Adipose tissue (tissue), 3 donors: ENCODE results near the gene ZSWIM3. TPM values are rescaled to one million over a fixed set of nuclear protein-coding genes. Genes with fewer than 3 reads are reported as not detected.

Source experiments
- H3K27ac ChIP-seq: one replicate; pipeline ENCODE4 v1.5.1; 2013; ENCODE audit warnings: low read depth, low read length
- WGBS, 3 donors: extraction: QIAGEN DNeasy Blood & Tissue Kit; methylation state at CpG; one replicate each; pipeline ENCODE4 v1.1.7; 2013; 5-methylcytosine and 5-hydroxymethylcytosine counted together
- polyA plus RNA-seq, 3 donors: library from polyadenylated mRNA; stranded (reverse); fragments of 200-250 nt; gene quantifications; one replicate each; pipeline ENCODE4 v1.2.3, GENCODE V29; 2013
- donor health status: healthy with polysubstance abuse.
- donor health status: Bipolar disorder and iron deficiency.
- donor health status: healthy.

ZSWIM3 gene
- 1 to 10 TPM in 2 of 3 donors, under 1 TPM in 1; 0.90 to 1.1 (median 1.0) TPM for polyA plus RNA-seq

DNA sequence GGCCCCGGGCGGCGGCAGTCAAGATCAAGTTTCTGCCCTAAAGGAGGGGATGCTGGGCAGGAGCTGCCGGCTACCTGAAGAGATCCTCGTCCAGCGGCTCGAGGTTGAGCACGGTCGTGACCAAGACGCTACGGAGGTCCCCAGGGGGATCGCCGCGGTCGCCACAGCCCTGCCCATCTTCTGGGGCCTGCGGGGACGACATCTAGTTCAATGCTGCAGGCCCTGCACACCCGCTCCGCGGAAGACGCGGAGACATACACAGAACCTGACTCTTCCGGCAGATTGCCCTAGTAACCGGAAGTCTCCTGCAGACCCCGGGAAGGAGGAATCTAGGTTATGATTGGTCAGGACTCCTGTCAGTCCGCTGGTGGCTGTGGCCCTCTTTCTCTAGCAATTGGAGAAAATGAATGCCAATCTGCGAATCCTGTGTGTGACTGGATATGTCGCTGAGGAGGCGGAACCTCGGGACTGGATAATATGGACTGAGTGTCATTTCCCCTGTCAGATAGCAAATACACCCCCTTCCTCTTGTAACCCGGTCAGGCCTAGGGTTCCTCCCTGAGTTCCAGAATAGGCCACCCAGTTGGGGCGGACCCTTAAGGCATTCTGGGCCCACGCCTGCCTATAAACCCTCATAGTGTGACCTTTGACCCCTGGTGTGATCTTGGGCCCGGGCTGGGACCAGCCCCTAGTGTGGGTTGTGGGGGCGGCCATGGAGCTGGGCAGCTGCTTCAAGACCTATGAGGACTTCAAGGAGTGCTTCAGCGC lies at the start of gene ZSWIM3, which contains the start of gene ACOT8:
ZSWIM3 (plus strand) TSS at position 501 of the 768 bp plus-strand sequence; CDS start at position 713, 212 bp downstream.
ACOT8 (minus strand) TSS at position 279 of the 768 bp plus-strand sequence; CDS start at position 202, 77 bp downstream.
- 0 to 1% (median 0%) methylated on average over 35 to 36 of the region's 36 CpGs for WGBS, 3 donors
- no peak within 1 kb of the TSS for H3K27ac ChIP-seq

DNA sequence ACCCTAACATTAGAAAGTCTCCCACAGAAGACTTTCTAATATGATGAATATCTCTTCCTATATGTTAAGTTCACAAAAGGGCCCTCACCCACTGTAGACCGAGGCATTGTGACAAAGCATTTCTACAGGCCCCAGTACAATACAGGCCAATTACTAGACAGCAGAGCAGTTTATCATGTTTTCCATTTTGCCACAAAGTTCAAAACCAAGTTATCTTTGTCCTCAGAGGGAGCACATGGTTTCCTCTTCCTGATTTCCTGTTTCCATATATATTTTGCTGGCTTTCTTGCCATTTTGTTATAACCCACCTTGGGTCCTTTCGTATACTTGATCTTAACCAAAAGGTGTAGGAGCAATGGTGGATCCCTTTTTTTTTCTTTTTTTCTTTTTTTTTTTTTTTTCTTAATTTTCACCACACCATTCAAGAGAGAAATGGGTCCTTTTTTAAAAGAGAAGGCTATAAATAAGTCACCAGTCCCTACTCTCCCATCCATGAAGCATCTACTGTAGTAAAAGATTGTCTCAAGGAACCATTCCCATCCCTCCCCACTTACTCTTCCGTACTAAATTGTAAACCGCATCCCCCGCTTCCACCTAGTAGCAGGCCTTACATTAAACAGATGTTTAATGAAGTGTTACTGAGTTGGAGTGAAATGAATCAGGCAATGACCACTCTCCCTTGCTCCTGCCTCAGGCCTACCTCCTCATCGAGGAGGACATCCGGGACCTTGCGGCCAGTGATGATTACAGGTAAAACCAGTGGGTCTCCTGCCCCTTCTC lies 47.0 kb upstream of the ZSWIM3 start:
- 86 to 92% (median 89%) methylated on average over 8 of the region's 8 CpGs for WGBS, 3 donors
- H3K27ac ChIP-seq = no peak overlapping the region

DNA sequence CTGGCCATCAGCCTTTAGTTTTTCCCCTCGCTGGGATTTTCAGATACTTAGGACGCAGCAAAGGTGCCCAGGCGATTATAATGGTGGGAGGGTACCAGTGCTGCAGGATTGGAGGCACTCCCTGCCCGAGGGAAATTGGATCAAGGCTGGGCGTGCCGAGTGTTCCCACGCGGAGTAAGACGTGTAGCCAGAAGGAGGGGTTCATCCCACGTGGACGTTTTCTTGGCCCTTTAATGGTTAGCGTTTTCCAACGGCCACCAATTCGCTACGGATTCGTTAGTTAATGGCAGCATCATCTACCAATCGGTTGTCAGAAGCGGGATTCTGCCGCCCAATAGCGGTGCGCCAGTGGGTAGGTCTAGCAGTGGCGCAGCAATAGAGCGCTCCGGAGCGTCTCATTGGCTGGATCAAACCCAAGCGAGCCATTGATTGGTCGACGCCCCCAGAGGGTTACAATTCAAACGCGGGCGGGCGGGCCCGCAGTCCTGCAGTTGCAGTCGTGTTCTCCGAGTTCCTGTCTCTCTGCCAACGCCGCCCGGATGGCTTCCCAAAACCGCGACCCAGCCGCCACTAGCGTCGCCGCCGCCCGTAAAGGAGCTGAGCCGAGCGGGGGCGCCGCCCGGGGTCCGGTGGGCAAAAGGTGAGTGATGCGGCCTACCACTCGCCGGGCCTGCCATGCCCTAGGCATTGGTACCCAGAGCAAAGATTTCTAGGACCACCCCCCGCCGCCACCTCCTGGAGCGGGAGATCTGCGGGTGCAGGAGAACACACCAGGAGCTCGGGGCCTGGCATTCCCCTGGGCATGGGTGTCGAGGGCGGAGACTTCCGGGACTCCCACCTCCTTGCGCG lies 45.0 kb upstream of the ZSWIM3 start, which contains the start of gene UBE2C:
UBE2C (plus strand) TSS at position 488 of the 849 bp plus-strand sequence; CDS start at position 540, 52 bp downstream.
- no peak within 1 kb of the TSS for H3K27ac ChIP-seq

DNA sequence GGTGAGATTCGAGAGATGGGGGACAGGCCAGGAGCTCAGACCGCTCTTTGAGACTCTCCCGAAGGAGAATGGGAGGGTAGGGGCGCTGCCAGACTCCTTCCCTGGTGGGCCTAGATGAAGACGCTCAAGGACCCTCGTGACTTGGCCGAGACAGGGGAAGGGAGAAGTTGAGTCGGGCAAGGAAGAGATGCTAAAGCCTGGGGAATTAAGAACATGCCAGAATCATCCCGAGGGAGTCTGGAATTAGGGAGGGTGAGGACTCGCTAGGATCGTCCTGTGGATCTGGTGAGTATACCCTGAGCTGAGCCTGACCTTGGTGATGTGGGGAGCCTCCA lies 44.4 kb upstream of the ZSWIM3 start:
- H3K27ac ChIP-seq = no peak overlapping the region
- 9 to 10% (median 9%) methylated on average over 11 of the region's 11 CpGs for WGBS, 3 donors

More for the DNA sequence above, 45.0 kb upstream of the ZSWIM3 start, which contains the start of gene UBE2C:
- 1 to 2% (median 1%) methylated on average over 60 to 65 of the region's 65 CpGs for WGBS, 3 donors

DNA sequence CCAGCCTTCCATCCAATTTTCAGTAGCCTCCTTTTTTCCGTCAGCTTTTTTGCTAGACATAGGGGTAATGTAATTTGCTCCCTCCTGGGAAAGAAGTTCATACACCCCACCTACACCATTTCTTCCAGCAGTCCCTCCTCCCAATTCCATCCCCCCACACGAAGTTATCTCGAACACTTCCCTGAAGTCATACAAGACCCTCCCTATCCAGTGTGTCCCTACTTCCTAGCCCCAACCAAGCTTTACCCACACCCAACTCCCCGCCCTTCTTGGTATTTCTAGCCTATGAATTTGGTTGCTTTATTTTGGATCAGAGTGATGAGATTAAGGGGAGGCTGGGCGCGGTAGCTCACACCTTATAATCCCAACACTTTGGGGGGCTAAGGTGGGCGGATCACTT lies 43.9 kb upstream of the ZSWIM3 start:
- WGBS, 3 donors = 66 to 74% (median 71%) methylated on average over 7 of the region's 7 CpGs
- H3K27ac ChIP-seq = no peak overlapping the region

DNA sequence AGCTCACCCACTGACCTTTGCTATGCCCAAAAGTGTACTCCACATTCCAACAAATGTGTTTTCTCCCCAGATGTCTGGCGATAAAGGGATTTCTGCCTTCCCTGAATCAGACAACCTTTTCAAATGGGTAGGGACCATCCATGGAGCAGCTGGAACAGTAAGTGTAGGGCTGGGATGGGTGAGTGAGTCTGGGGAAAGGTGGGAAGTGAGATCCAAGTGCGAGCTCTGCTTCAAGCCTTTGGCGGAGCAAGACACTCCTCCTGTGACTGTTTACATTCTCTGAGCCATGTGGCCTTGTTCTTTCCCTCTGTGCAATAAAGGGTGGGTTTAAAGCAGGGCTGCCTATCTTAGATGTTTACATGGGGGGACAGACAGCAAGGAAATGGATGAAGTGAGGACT lies 43.1 kb upstream of the ZSWIM3 start:
- H3K27ac ChIP-seq = no peak overlapping the region
- WGBS, 3 donors = 81 to 89% (median 89%) methylated on average over 3 of the region's 3 CpGs

DNA sequence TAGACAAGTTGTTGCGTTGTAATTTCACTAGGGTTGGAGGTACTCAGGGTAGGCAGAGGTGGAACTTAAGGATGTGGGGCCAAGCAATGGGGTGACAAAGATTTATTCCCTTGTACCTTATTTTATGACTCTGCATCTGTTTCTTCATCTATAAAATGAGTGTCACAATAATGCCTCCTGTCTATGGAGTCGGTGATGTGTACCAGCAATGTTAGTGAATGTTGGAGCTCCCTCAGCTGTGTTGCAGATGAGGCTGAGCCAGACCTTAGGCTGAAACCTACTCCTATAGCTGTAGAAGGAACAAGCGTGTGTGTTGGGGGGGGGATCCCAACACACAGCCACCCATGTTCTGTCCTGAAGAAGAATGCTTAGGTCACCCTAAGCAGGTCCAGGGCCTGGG lies 40.5 kb upstream of the ZSWIM3 start:
- 96 to 98% (median 96%) methylated on average over 3 of the region's 3 CpGs for WGBS, 3 donors
- no peak overlapping the region for H3K27ac ChIP-seq

DNA sequence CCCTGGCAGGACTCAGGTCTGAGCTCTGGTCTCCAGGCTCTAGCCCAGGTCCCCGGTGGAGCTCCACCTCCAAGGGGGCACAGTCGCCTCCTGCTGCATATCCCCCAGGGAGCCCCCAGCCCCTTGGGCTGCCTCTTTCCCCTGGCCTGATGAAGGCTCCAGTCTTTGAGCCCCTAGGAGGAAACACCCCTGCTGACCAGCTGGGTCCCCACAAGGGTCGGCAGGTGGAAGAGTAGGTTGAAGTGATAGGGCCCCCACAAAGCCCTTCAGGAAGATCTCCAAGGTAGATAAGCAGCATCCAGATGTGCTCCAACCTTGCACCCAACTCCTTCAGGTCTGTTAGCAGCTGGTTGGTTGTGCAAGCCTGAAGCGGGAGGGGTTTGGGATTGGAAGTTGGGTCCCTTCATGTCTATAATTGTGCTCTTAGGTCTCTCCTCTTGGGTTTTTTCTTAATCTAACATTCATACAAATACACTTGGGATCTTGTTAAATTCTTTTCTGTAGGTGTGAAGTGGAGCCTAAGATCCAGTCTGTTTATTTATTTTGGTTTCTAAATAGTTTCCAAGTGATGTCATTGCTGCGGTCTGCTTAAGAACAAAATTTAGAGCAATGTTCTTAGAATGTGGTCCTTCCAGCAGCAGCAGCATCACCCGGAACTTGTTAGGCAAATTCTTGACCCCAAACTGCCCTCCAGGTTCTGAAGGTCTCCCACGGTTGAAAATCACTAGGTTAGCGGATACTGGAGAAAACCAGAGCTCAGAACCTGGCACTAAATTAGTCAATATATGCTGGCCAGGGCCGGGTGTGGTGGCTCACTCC lies 39.8 kb upstream of the ZSWIM3 start:
- H3K27ac ChIP-seq = no peak overlapping the region
- WGBS, 3 donors = 65 to 69% (median 67%) methylated on average over 8 to 9 of the region's 9 CpGs

DNA sequence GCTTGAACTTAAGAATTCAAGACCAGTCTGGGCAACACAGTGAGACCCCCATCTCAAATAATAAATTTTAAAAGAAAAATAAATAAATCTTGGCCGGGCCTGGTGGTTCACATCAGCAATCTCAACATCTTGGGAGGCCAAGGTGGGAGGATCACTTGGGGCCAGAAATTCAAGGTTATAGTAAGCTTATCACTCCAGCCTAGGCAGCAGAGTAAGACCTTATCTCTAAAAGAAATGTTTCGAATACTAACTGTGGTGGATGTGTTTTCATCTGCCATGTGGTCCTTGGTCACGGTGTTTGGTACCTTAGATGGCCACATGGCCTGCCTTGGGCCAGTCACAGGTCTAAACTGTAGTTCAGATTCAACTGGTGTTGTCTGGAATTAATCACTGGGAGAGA lies 39.2 kb upstream of the ZSWIM3 start:
- WGBS, 3 donors = 68 to 86% (median 83%) methylated on average over 3 of the region's 3 CpGs
- H3K27ac ChIP-seq = no peak overlapping the region

DNA sequence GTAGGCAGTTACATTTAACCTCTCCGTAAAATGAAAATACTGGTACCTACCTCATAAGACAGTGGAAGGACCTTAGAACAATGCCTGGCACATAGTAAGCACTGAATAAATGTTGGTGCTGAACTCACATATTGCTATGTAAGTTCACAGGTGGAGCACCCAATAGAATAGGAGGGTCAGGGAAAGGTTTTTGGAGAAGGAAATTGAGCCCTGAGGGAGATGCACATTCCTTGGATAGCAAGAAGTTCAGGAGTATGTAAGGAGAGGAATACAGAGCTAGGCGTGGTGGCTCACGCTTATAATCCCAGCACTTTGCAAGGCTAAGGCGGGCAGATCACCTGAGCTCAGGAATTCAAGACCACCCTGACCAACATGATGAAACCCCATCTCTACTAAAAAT lies 37.9 kb upstream of the ZSWIM3 start:
- WGBS, 3 donors = 93 to 100% (median 94%) methylated on average over 4 of the region's 4 CpGs
- H3K27ac ChIP-seq = no peak overlapping the region

DNA sequence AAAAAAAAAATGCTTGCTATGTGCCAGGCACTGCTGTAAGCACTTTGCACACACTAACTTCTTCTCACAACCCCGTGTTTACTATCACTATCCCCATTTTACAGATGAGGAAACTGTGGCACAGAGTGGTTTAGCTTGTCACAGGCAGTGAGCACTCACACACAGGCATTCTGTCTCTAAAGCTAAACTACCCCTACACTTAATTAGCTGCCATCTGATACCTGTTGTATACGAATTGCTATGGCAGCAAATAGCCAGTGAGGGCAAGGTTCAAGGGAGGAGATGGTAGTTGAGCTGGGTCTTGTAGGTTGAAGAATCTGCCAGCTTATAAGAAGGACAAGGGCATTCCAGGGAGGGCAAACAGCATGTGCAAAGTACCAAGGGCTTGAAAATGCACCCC lies 35.5 kb upstream of the ZSWIM3 start:
- WGBS, 3 donors = 56 to 93% (median 86%) methylated on average over 2 of the region's 2 CpGs
- H3K27ac ChIP-seq = no peak overlapping the region

DNA sequence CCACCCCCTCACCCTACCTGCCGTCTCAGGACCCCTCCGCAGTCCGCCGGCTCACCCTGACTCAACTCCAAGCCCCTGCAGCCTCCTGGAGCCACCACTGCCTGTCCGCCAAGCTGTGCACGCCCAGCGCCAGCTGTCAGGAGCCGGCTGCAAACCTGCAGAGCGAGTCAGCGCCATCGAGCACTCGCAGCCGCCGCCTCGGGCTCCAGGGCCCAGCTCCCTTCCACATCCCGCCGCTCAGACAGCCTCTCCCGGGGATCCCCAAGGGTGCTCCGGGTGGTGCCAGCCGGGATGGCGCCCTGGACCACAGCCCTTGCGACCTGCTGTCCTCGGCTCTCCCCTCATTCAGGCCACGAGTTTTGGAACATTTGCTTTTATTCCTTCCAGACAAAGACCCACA lies 34.6 kb upstream of the ZSWIM3 start:
- no peak overlapping the region for H3K27ac ChIP-seq
- 2 to 14% (median 10%) methylated on average over 23 to 24 of the region's 24 CpGs for WGBS, 3 donors

DNA sequence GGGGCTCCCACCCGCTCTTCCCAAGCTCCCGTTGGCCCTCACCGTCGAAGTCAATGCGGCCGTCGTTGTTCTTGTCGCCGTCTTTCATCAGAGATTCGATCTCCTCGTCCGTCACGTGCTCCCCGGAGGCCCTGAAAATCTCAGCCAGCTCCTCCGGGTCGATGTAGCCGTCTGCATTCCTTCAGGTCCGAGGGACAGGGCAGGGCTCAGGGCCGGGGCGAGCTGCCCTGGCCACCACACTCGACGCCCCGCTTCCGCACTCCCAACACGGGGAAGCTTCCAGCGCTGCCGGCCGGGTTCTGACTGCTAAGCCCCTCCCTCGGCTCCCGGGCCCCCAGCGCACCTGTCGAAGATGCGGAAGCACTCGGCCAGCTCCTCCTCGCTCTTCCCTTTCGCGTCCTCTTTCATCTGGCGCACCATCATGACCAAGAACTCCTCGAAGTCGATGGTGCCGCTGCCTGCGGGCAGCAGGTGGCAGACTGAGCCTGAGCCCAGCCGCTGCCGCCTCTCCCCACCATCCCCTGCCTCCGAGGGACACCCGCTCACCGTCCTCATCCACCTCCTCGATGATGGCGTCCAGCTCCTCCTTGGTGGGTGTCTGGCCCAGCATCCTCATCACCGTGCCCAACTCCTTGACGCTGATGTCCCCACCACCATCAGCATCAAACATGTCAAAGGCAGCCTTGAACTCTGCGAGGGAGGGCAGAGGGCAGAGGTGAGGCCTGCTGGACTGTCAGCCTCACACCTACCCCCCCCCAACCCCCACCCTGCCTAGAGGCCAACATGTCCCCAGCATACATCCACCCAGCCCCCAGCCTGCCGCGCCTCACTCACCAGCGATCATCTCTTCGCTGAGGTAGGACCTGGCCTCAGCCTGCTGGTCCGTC lies 33.2 kb upstream of the ZSWIM3 start:
- H3K27ac ChIP-seq = no peak overlapping the region
- 14 to 20% (median 16%) methylated on average over 52 to 57 of the region's 57 CpGs for WGBS, 3 donors

DNA sequence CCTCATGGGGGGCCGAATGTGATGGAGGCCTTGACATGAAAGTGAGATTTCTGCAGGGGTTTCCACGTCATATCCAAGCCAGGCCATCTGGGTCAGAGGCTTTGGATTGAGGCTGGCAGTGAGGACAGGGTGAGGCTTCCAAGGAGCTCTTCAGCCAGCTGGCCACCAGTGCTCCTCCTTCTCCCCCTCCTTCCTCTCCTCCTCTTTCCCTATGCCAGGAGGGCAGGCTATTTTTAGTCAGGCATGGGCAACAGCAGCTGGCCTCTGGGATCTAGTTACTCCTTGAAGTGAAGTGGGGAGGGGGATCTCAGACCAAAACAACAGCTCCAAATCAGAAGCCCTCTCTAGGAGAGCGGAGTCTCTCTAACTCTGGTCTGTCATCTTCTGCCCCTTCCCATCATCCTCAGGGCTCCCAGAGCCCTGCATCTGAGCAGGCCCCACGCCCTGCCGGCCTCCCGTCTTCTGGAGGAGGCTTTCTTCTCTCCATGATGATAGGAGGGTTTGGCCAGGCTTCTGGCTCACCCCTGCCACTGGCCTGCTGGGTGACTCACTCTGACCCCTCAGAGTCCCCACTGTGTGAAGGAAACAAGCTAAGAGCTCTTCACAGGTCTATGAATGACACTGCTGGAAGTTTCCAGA lies 30.9 kb upstream of the ZSWIM3 start:
- WGBS, 3 donors = 57 to 73% (median 58%) methylated on average over 6 of the region's 6 CpGs
- no peak overlapping the region for H3K27ac ChIP-seq

DNA sequence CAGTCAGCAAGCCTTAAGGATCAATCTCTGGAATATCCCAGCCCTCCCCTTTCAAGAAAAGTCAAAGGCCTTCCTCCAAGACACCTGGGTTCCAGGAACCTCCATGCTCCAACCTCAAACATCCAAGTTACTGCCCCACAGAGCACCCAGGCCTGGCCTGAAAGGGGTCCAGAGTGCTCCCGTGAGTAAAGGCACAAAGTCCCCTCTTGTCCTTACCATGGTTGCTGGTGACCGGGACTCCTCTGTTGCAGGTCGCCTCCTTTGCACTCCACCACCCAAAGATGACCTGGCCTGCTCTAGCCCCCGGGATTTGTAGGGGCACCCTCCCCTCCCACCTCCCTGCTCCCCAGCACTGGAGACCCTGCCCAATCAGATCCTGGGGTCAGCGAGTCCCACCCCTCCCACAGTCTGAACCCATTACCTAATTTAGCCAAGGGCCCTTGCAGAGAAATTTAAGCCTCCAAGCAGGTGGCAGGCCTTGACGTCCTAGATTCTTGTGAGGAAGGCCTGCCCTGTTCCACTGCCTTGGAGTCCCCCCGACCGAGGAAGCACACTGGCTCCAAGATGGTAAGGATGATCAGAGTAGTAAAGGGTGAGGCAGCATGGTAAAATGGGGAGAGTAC lies 30.3 kb upstream of the ZSWIM3 start, which contains the start of gene TNNC2:
TNNC2 (minus strand) TSS at position 283 of the 623 bp plus-strand sequence; CDS start at position 219, 64 bp downstream.
- H3K27ac ChIP-seq = no peak within 1 kb of the TSS

DNA sequence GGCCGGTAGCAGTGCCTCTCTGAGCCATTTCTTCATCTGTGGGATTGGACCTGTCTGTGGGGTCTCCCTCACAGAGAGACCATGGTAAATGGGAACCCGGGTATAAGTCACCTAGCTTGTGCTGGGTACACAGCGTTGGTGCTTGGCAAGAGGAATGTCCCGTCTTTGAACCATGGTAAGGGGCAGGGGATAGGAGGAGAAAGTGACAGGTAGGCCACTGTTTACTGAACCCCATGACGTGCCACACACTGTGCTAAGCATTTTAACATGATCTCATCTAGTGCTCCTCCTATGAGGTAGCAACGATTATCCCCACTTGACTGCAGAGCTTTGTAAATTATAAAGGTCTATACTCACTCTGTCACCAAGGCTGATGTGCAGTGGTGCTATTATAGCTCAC lies 29.7 kb upstream of the ZSWIM3 start:
- no peak overlapping the region for H3K27ac ChIP-seq
- WGBS, 3 donors = 70 to 91% (median 77%) methylated on average over 6 of the region's 6 CpGs

More for the DNA sequence above, 30.3 kb upstream of the ZSWIM3 start, which contains the start of gene TNNC2:
- 86 to 89% (median 89%) methylated on average over 8 of the region's 8 CpGs for WGBS, 3 donors
